ENCODE measurements around the gene WDR48.

GRCh38 chr3:39094851-39095677 is 43.2 kb downstream of the WDR48 start:
- no peak for TF ChIP-seq EP300 (IDR thresholded peaks at IDR 0.05)
- TF ChIP-seq CTCF (IDR thresholded peaks at IDR 0.05): no peak
- TF ChIP-seq POLR2A (IDR thresholded peaks at IDR 0.05): no peak

Data from suprapubic skin (tissue), 3 donors.